Stimulated activated CD4-positive, alpha-beta T cell treated with anti-CD3 and anti-CD28 coated beads, TNF-alpha, amount 100 ng/mL, for 4 hours (primary cell): ENCODE results near the gene ZC3H7A.

ENCODE experiments used
- DNase-seq, 3 experiments: peaks; one replicate each; pipeline ENCODE4 v3.0.0-alpha.2; 2020; ENCODE audit warnings: low read depth in 3 of 3

The ZC3H7A gene

DNA sequence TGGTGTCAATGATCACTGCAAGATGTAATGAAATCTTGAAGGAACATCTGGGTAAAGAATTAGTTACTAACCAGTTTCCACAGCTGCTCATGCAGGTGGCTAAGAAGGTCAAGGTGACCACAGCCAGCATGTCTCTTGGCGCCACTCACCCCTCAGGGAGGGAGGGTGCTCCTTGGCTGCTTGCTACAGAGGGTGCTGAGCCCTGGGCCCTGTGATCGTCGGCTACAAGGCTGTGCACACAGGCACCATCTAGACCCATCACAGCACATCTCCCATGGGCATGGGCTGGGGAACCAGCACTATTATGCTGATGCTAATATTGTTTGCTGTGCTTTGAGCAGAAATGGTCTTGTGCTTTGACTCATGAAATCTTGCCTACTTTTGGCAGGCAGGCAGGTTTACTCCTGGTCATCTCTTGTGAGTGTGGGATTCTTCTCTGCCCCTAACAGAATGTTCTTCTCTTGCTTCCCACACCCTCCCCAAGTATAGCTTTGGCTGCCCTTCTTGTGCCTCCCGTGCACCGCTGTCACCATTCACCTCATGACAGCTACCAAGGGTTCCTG is 90.8 kb downstream of the ZC3H7A start:
- DNase-seq = no peak

DNA sequence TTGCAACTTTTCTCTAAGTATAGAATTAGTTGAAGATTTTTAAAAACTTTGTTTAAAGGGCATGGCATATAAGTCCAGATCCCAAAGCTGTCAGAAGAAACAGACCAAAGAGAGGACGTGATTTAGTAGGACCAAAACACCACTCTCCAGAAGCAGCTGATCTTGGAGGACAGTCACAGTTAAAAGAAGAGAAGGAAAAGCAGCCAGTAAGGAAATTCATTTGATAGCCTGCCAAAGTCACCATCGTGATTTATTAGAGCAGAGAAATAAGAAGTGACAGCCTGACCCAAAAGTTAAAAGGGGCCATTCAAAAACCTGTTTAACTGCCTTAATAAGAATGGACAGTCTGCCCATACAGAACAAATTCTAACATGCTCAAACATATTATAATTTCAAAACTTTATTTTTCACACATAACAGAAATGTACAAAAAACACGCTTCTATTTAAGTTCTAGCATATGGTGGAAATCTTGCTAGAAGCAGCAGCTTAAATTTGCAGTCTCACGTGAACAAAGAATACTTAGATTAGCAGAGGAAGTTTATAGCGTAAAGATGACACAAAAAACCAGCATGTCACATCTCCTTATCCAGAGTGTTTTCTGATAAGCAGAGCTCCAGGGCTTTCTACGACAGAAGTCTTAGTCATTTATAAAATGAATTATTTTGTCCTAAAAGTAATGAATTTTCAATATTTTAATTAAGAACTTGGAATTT is 91.6 kb downstream of the ZC3H7A start:
- DNase-seq = no peak
